ENCODE measurements around the gene TMEM184B. TPM values are rescaled to one million over a fixed set of nuclear protein-coding genes. Genes with fewer than 3 reads are reported as not detected.

TMEM184B gene
- total and polyA plus RNA-seq, 2 of the 8 experiments (the other 6 are each of a cell fraction or from before 2014, with no cell fraction given): 41.6 to 81.0 TPM

- TF ChIP-seq ZNF274 (IDR thresholded peaks at IDR 0.05; ENCODE audit: borderline replicate concordance, extremely low read depth, low read length) (no peak), RBBP5 (IDR thresholded peaks at IDR 0.05; ENCODE audit: borderline replicate concordance, low read depth, low read length) (no peak)
These were observed 45.3 kb upstream of the TMEM184B start (continued) for GRCh38 chr22:38317995-38318715.
